ENCODE results near the gene TREX2.
A peak's percentile ranks its signal among the peaks of the same experiment; 100 is the strongest.

The TREX2 gene

DNA sequence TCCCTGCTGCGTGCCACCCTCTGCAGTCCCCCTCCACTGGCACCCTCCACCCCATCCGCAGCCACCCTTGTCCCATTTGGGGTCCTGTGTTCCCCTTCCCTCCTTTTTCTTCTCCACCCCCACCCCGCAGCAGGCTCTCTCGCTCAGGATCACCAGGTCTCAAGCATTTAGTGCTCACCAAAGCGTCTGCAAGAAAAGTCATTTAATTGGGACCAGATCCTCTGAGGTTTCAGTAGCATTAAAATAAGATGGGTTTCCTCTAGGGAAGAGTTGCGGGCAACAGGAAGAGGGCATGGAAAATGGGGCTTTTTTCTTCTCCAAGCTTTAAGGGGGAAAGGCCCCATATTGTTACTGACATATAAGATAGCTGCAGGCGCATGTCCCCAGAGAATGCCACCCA lies 29.4 kb upstream of the TREX2 start:
- DNase-seq: no peak

DNA sequence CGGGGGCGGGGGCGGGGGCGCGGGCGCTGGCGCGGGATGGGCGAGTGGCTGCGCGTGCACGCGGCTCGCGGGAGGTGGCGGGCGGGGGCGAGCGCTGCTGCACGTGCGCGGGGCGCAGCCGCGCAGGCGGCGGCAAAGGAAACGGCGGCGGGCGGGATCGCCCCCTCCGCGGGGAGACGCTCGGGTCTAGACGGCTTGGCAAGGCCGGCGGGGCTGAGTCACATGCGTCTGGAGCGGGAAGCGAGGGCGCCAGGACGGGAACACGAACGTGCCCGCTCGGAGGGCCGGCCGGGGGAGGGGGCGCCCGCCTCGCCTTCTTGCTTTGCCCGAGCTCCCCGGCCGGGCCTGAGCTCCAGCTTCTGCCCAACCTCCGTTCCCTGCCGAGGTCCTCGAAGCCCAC lies 28.9 kb upstream of the TREX2 start:
- peak; percentile 61 for DNase-seq

DNA sequence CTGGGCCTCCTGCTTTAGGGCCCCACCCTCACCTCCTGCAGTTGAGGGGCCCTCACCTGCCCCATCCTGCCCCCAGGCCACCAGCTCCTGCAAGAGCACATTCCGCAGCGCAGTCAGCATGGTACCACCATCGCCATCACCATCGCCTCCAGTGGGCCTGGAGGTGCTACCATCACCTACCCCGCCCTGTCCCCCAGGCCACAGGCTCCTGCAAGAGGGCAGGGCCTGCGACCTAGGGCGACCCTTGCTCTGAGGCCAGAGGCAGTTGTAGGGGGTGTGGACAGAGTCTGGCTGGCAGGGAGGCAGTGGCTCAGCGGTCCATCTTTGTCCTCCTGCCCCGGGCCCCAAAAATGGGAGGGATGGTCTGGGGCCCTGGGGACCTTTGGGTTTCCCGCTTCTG lies 28.4 kb upstream of the TREX2 start:
- DNase-seq: no peak

GRCh38 chrX:153473126-153473525 lies 27.3 kb upstream of the TREX2 start:
- DNase-seq: no peak

DNA sequence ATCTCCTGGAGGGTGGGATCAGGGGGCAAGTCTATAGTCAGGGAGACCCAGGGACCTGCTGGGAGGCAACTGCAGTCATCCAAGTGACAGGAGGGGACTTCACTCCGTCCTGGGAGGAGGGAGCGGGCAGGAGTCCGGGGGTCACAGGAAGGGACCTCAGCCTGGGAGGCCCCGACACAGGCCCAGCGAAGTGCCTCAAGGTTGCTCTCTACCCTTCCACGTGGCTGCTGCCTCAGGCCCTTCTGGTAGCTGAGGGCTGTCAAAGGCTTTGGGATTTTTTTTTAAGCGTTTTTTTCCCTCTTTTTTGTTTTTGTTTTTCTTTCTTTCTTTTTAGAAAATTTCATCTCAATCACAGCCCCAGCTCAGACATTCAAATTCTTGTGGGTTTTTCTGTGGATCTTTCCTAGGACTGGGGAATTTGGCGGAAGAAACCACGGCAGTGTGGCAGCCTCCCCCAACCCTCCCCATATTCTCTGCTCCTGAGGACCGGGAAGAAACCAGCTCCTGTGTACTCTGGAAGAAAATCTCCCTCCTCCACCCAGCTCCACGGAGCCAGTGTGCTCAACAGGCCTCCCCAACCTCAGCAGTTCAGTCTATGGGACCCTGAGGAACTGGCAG lies 25.9 kb upstream of the TREX2 start:
- DNase-seq: no peak

DNA sequence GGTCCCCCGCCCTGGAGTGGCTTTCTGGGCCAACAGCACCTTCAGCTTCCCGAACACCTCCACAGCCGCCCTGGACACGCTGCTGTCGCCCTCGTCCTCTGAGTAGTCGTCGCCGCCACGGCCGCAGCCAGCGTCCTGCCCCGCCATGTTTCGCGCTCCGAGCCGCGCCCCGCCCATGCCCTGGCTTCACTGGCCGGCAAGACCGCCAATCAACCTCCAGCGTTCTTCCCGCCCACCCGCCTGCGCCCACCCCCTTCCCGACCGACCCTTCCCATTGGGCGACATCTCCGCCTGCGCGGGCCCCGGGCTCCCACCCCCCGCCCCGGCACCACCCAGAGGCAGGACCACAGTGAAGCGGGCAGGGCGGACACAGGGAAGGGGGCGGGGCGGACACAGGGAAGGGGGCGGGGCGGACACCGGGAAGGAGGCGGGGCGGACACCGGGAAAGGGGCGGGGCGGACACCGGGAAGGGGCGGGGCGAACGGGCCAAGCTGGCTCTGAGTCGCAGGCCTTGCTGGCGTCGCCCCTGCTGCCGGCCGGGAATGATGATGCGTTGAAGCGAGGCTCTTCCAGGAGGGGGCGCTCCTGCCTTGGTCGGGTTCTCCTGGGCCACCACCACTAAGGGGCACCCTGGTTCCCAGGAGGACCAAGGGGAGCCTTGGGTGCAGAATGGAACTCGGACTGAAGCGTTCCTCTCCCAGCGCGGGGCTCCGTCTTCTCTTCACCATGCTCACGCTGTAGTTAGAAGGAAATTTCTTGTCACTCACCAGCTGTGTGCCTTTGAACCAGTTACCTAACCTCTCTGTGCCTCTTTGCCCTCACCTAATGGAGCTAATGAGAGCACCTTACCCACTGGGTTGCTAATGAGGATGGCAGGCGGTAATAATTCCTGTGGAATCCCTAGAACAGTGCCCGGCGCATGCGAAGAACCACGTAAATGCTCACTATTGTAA lies 24.8 kb upstream of the TREX2 start, which contains the start of gene HAUS7:
Gene HAUS7, minus strand, starts transcription at position 166 of the 953 bp plus-strand sequence. Its CDS starts 19 bp downstream, at position 147.
- DNase-seq: peak; percentile 94

GRCh38 chrX:153469811-153470410 lies 24.1 kb upstream of the TREX2 start:
- peak; percentile 76 for DNase-seq

GRCh38 chrX:153468008-153468580 lies 22.2 kb upstream of the TREX2 start:
- DNase-seq: no peak

GRCh38 chrX:153465691-153466380 lies 20.0 kb upstream of the TREX2 start:
- no peak for DNase-seq

DNA sequence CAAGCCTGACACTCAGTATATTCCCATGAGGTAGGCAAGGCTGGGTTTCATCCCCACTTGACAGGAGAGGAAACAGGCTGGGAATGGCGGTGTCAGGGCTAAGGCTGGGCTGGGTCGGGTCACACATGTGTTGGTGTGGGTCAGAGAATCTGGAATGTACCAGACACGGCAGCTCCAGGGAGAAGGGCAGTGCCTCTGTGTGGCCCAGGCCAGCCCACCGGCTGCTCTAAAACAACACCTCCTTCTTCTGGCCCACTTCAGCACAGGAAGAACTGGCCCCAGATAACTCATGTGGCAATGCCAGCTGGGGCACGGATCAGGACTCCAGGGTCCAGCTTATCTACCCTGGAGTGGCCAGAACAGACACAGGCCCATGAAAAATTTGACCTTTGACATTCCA lies 18.3 kb upstream of the TREX2 start:
- no peak for DNase-seq

GRCh38 chrX:153463556-153463955 lies 17.7 kb upstream of the TREX2 start:
- no peak for DNase-seq

DNA sequence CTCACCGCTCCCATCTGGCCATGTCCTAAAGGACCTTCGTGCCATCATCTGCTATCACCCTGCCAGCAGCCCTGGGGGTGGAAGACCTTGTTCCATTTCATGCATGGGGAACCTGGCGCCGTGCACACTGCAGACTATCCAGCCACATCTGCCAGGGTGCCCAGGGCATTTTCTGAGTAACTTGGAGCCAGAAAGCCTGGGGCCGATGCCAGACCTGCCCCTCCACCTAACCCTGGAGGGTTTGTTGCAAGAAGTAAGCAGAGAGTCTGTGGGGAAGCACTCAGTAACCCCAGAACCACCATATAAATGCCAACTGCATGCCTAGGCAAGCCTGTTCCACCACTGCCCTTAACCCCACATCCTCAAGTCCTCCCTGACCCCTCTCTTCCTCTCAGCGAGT lies 17.2 kb upstream of the TREX2 start:
- no peak for DNase-seq

GRCh38 chrX:153462291-153462690 lies 16.4 kb upstream of the TREX2 start:
- DNase-seq: no peak

DNA sequence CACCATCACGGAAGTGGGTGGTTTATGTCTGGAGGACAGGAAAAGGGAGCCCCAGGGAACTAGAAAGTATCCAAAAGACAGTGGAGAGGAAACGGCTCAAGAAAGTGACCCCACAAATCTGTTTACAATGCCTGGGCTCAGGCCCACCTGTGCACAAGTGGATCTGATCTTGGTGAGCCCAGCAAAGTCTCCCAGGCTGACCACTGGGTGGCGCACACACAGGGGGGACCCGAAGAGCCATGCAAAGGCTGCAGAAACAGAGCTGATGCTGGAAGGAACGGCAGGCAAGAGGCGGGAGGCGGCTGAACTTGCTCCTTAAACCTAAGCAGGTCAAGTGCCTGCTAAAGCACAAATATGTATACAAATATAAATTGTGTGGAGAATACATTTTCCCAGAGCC lies 15.0 kb upstream of the TREX2 start:
- DNase-seq: peak; percentile 65

DNA sequence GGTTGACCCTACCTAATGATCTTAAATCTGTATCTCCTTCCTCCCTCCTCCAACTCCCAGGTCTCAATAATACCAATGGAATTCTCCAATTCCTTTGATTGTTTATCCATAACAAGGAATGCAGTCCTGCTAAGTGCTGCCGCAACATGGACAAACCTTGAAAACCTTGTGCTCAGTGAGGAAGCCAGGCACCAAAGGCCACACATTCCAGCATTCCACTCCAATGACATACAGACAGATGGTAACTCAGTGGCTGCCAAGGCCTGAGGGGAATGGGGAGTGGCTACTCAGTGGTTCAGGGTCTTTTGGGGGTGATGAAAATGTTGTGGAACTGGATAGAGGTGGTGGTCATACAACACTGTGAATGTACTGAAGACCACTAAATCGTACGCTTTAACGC lies 14.1 kb upstream of the TREX2 start:
- DNase-seq: no peak

DNA sequence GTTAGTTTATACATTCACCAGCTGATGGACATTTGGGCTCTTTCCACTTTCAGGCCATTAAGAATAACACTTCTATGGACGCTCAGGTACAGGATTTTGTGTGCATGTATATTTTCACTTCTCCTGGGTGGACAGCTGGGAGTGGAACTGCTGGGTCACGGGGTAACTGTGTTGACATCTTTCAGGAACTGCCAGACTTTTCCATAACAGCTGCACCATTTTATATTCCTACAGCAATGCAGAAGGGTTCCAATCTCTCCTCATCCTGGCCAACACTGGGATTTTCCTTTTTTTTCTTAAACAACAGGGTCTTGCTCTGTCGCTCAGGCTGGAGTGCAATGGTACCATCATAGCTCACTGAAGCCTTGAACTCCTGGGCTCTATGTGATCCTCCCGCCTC lies 12.6 kb upstream of the TREX2 start:
- no peak for DNase-seq

DNA sequence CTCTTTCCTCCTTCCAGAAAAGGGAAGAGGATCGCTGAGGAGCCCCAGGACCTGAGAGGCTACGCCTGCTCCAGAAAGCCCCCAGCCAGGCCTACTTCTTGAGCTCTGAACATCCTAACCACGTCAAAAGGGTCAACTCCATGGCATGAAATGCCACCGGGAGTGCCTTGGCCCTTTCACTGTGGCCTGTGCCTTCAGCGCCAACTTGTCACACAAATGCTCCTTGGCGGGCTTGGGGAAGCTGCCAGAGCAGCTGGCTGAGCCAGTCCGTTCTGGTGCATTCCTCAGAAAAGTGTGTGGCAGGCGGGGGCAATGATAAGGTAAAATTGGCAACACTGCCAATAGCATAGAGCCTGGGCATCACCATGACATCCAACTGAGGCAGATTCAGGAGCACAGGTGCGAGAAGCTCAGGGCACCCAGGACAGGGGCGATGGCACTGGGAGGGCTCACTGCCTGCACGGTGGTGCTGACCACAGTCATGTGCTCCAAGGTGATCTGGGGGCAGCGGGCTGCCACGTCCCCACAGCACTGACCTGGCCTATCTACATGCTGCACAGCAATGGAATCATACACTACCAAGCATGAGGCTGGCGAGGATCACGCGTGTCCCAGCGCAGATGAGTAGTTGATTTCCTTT lies 12.1 kb upstream of the TREX2 start:
- no peak for DNase-seq

DNA sequence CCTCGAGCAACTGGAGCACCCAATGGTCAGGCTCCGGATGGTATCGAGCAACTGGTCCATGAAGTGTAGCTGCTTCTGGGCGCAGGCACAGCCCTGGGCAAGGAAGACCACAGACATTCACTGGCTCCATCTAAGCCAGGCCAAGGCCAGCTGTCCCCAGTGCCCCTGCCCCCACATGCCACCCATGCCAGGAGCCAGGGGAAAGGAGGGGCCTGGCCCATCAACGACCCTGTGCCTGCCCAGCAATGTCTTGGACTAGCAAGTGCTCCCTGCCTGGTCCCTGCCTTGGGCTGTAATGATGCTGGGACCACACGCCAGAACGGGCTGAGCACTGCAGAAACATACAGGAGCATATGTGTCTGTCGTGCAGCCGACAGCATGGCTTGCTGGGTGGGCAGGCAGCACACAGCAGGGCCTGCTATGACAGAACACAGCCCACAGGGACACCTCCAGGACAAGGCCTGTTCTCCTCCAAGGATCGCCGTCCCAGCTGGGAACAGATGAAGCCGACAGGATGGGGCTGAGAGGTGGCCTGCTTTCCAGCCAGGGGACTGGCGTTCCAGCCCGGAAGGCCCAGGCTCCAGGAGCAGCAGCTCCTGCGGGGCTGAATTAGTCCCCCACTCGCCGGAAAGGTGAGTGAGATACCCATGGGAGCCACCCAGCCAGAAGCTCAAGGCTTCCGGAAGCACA lies 11.4 kb upstream of the TREX2 start:
- no peak for DNase-seq

DNA sequence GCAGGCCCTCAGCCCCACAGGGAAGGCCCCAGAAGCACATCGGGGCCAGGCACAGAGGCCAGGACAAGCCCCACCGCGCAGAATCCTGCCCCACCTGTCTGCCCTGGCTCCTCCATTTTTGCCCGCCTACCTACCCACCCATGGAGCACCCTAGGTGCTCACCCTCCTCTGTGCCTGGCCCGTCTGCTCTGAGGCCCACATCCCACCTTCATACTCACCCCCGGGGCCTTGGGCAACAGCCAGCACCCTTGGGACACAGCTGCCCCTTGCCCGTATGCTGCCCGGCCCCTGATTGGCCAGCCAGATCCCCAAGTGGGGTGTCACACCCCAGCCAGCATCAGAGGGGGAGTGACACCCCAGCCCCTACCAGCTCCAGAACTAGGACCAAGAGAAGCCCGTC lies 10.8 kb upstream of the TREX2 start:
- no peak for DNase-seq

DNA sequence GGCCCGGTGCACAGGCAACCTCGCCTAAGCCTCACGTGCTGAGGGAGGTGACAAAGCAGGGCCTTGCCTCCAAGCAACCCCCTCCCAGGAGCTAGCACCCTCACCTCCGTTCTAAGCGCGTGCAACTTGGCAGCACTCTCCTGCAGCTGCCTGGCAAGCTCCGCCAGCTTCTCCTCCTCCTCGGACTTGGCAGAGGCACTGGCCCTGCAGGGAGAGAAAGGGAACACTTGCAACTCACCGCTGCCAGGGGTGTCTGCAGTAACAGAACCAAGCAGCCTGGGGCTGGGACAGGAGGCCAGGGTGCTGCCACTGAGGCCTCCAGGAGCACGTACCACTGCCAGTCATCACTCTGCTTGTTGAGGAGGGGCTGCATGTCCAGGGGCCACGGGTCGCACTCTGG lies 10.3 kb upstream of the TREX2 start:
- no peak for DNase-seq

DNA sequence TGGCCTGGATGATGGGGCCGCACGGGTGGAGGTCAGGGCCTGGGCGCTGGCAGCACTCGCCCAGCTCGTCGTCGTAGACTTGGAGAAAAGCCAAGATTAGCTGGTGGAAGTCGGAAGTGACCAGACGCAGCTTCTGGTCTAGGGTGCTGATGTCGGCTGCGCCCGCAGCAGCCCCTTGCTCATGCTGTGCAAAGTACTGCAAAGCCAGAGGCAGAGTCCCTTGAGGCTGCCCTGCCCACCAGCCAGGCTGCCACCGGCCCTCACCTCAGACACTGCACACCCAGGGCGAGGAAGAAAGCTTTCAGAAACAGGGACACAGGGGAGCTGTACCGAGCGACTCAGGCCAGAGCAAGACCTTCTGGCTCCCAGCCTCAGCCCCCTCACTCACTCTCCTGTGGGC lies 9.7 kb upstream of the TREX2 start:
- DNase-seq: no peak

All from DMS53 (cell line).